Karpas-422 (cell line): ENCODE measurements around the gene NFASC. TPM values are rescaled to one million over a fixed set of nuclear protein-coding genes. Genes with fewer than 3 reads are reported as not detected.

Source experiments
- DNase-seq: peaks from one replicate; pipeline ENCODE4 v3.0.0-alpha.2; 2015
- H2AFZ ChIP-seq: fragments of 200-600 bp; sonication (generic); 2 replicates; pipeline ENCODE4 v1.6.1; 2014; ENCODE audit warnings: antibody characterized with exemption, low read length, mixed read lengths
- H3K27ac ChIP-seq: fragments of 200-600 bp; sonication (generic); 2 replicates; pipeline ENCODE4 v1.5.1; 2014; ENCODE audit warnings: mild to moderate bottlenecking, low read length, moderate library complexity
- H3K27me3 ChIP-seq: fragments of 200-600 bp; sonication (generic); 2 replicates; pipeline ENCODE4 v1.6.1; 2014; ENCODE audit warnings: low read length, mixed read lengths
- H3K36me3 ChIP-seq: fragments of 200-600 bp; sonication (generic); 2 replicates; pipeline ENCODE4 v1.6.1; 2014; ENCODE audit warnings: low read length, mixed read lengths; ENCODE audit not compliant: insufficient read depth
- H3K4me1 ChIP-seq: fragments of 200-600 bp; sonication (generic); 2 replicates; pipeline ENCODE4 v1.6.1; 2014; ENCODE audit warnings: mild to moderate bottlenecking, low read length, mixed read lengths
- H3K4me2 ChIP-seq: fragments of 200-600 bp; sonication (generic); 2 replicates; pipeline ENCODE4 v1.6.1; 2014; ENCODE audit warnings: low read length, low read depth, mild to moderate bottlenecking; ENCODE audit not compliant: poor library complexity, severe bottlenecking
- H3K4me3 ChIP-seq: fragments of 200-600 bp; sonication (generic); 2 replicates; pipeline ENCODE4 v1.5.1; 2014; ENCODE audit warnings: mild to moderate bottlenecking, antibody characterized with exemption, low read length, mixed read lengths
- H3K79me2 ChIP-seq: fragments of 200-600 bp; sonication (generic); 2 replicates; pipeline ENCODE4 v1.6.1; 2014; ENCODE audit warnings: mild to moderate bottlenecking, low read length, mixed read lengths
- H3K9ac ChIP-seq: fragments of 200-600 bp; sonication (generic); 2 replicates; pipeline ENCODE4 v1.6.0; 2014; ENCODE audit warnings: low read length
- H3K9me2 ChIP-seq: fragments of 200-600 bp; sonication (generic), shearing (Covaris generic); replicated peaks from 2 replicates; pipeline ENCODE4 v1.6.0; 2014; ENCODE audit warnings: mild to moderate bottlenecking, low read length, moderate library complexity; ENCODE audit not compliant: insufficient read depth
- H3K9me3 ChIP-seq: fragments of 300-700, 200-600 bp; sonication (generic); 2 replicates; pipeline ENCODE4 v1.6.1; 2014; ENCODE audit warnings: low read length, mixed read lengths
- H4K20me1 ChIP-seq: fragments of 200-600 bp; sonication (generic); 2 replicates; pipeline ENCODE4 v1.6.1; 2014; ENCODE audit warnings: mild to moderate bottlenecking, antibody characterized with exemption, low read length, low read depth; ENCODE audit not compliant: insufficient read depth
- total RNA-seq: library from RNA; depleted of rRNA; stranded (reverse); fragments of >200 nt; shearing (Covaris generic); gene quantifications from 2 replicates; pipeline ENCODE4 v1.2.3, GENCODE V29; 2014; ENCODE audit warnings: low replicate concordance

NFASC gene
- total RNA-seq, 1 experiment from 2014 or later: 0.75 TPM

DNA sequence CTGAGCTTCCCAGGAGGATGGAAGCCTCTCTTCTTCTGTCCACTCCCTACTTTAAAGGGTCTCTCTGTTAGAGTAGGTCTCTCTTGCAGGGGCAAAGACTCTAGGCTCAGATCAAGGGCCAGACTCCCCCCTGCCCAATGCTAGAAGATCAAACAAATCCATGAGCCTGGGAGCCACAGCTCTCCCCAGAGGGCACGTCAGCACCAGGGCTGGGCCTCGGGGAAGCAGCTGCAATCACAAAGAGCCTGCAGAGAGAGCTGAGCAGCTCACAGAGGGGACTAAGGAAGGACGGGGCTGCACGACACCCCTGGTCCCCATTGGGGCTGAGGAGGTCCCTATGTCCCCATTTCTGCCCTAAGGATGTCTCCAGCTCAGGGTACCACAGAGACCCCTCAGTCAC lies 176.2 kb downstream of the NFASC start:
- Histone ChIP-seq H3K9ac (no peak overlapping the region), H3K36me3 (no peaks in the 10 kb centered on the region), H3K27me3 (no peaks in the 10 kb centered on the region; the same call in 1 of the 2 replicates), H2AFZ (no peak overlapping the region), H4K20me1 (no peaks in the 10 kb centered on the region; the same call in 1 of the 2 replicates), H3K9me2 (no peaks in the 10 kb centered on the region), H3K27ac (no peak overlapping the region), H3K4me1 (no peaks in the 10 kb centered on the region), H3K79me2 (no peaks in the 10 kb centered on the region), H3K9me3 (no peaks in the 10 kb centered on the region), H3K4me3 (no peak overlapping the region), H3K4me2 (no peak overlapping the region)
- no peak for DNase-seq

DNA sequence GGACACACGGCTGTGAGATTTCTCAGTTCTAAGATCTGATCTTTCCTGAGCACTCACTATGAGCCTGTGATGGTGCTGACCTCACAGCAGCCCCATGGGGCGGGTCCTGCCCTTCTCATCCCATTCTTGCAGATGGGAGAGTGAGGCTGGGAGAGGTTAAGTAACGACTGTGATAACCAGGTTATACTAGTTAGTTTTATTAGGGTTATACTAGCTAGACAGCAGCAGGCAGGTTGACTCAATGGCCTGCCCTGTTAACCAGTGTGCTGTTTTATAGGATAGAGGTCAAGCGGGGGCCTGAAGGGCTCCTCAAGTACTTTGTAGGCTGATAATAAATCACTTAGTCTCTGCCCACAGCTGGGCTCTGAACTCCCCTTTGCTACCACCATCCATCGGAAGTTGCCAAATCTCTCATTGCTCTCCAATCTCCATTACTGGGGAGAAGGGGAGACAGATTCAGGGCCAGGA lies 177.1 kb downstream of the NFASC start:
- Histone ChIP-seq H3K9me3 (no peaks in the 10 kb centered on the region), H3K4me1 (no peaks in the 10 kb centered on the region), H3K27ac (no peak overlapping the region), H3K79me2 (no peaks in the 10 kb centered on the region), H4K20me1 (no peaks in the 10 kb centered on the region), H3K4me2 (no peak overlapping the region), H2AFZ (no peak overlapping the region), H3K36me3 (no peaks in the 10 kb centered on the region), H3K27me3 (no peaks in the 10 kb centered on the region; the same call in 1 of the 2 replicates), H3K9ac (no peak overlapping the region), H3K9me2 (no peaks in the 10 kb centered on the region), H3K4me3 (no peak overlapping the region)
- DNase-seq: no peak

DNA sequence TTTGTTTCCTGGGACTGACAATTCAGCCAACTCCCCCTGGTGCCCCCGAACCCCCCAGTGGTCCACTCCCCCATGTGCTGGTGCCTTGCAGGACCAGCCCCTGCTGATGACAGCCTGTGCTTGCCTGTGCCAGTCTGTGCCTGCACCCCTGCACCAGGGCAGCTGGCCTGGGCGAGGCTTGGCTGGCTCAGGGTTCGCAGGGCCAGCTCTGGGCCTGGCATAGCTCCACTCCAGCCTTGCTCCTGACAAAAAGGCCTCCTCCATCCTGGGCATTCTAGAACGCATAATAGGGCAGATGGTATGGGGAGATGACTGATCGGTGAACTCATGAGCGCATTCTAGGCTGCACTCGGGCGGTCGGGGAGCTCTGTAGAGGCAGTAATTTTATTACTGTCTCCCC lies 177.7 kb downstream of the NFASC start:
- no peak overlapping the region for H3K4me3 ChIP-seq
- H3K9me2 ChIP-seq: no peaks in the 10 kb centered on the region
- no peak overlapping the region for H2AFZ ChIP-seq
- no peak for DNase-seq
- no peaks in the 10 kb centered on the region for H3K9me3 ChIP-seq
- H3K79me2 ChIP-seq: no peaks in the 10 kb centered on the region
- H3K9ac ChIP-seq: no peak overlapping the region
- no peaks in the 10 kb centered on the region; the same call in 1 of the 2 replicates for H3K27me3 ChIP-seq
- no peak overlapping the region for H3K27ac ChIP-seq
- no peaks in the 10 kb centered on the region for H4K20me1 ChIP-seq
- H3K4me1 ChIP-seq: no peaks in the 10 kb centered on the region
- H3K4me2 ChIP-seq: no peak overlapping the region
- no peaks in the 10 kb centered on the region for H3K36me3 ChIP-seq

DNA sequence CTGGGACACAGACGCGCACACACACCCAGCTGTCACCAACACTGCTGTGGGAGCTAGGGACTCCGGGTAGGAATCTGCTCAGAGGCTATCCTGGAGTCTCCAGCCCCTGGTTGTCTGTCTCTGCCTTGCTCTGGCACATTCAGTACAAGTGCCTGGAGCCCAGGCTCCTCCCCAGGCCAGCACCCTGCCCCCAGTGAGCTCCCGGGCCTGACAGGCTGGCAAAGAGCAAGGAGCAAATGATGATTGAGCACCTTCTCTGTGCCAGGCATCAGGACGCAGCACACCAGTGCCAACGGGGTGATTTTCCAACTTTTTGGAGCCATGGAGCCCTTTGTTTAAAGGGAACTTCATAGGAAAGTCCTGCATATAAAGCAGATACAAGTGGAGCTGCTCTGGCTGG lies 178.8 kb downstream of the NFASC start:
- Histone ChIP-seq H3K79me2 (no peaks in the 10 kb centered on the region), H3K4me1 (no peaks in the 10 kb centered on the region), H3K36me3 (no peaks in the 10 kb centered on the region), H4K20me1 (no peaks in the 10 kb centered on the region), H2AFZ (no peak overlapping the region), H3K9me2 (no peaks in the 10 kb centered on the region), H3K9ac (no peak overlapping the region), H3K4me2 (no peak overlapping the region), H3K9me3 (no peaks in the 10 kb centered on the region), H3K27me3 (no peaks in the 10 kb centered on the region; the same call in 1 of the 2 replicates), H3K27ac (no peak overlapping the region), H3K4me3 (no peak overlapping the region)
- DNase-seq: no peak

DNA sequence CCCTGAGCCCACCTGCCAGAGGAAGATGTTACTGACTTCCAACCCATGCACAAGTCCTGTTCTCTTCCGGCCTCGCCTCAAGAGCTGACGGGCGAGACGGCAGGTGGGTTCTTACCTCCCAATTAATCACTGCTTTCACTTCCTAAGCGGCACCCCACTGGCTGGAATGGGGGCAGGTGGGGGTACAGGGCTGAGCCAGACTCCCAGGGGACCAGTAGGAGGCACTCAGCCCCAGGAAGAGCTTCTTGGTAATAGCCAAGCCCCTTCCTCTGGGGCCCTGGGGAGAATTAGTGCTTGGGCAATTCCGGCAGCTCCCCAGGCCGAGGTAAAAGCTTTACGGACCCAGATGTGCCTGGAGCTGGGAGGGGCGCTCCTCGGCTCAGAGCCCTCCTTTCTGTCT lies 182.0 kb downstream of the NFASC start:
- H3K9me2 ChIP-seq: no peaks in the 10 kb centered on the region
- DNase-seq: no peak
- H3K4me2 ChIP-seq: no peak overlapping the region

DNA sequence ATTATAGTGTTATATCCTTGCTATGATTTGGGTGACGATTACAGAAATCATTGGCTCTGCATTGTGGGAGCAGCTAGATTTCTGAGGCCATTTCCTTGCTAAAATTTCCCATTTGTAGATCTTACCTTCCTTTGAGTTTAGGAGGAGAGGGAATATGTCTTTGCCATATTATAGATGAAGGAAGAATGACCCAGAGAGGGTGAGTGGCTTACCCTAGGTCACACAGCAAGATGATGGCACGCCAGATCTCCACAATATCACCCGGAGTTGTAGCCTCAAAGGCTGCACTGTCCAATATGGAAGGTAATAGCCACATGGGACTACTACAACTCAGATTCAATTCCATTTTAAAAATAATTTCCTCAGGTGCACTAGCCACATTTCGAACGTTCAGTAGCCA lies 182.6 kb downstream of the NFASC start:
- Histone ChIP-seq H3K4me3 (no peak overlapping the region), H3K9me3 (no peaks in the 10 kb centered on the region), H3K79me2 (no peaks in the 10 kb centered on the region), H3K9ac (no peak overlapping the region), H3K4me1 (no peaks in the 10 kb centered on the region), H3K27ac (no peak overlapping the region), H2AFZ (no peak overlapping the region), H3K4me2 (no peak overlapping the region), H3K9me2 (no peaks in the 10 kb centered on the region), H3K36me3 (no peaks in the 10 kb centered on the region), H4K20me1 (no peaks in the 10 kb centered on the region), H3K27me3 (no peaks in the 10 kb centered on the region; the same call in 1 of the 2 replicates)
- DNase-seq: no peak

More for the DNA sequence above, 182.0 kb downstream of the NFASC start:
- no peak overlapping the region for H3K4me3 ChIP-seq
- H4K20me1 ChIP-seq: no peaks in the 10 kb centered on the region
- H3K27me3 ChIP-seq: no peaks in the 10 kb centered on the region; the same call in 1 of the 2 replicates
- no peaks in the 10 kb centered on the region for H3K9me3 ChIP-seq
- H2AFZ ChIP-seq: no peak overlapping the region
- H3K4me1 ChIP-seq: no peaks in the 10 kb centered on the region
- H3K36me3 ChIP-seq: no peaks in the 10 kb centered on the region
- H3K79me2 ChIP-seq: no peaks in the 10 kb centered on the region
- no peak overlapping the region for H3K27ac ChIP-seq
- H3K9ac ChIP-seq: no peak overlapping the region

DNA sequence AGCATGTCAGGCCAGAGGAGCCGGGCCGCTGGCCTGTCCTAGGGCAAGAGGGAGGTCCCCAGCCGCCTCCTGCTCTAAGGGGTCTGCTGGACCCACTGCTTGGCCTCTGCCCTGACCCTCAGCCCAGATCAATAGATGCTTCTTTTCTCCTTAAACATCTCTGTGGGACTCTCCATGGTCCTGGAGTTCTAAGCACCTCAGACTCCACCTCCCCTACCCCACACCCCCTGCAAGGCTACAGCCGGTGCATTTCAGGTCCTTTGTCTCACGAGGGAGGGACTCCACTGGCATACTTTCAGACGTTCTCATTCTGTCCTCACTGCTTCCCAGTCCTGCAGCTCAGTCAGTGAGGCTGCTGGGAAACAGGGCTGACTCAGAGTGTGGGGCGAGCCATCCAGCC lies 183.4 kb downstream of the NFASC start:
- H3K9me2 ChIP-seq: no peaks in the 10 kb centered on the region
- H4K20me1 ChIP-seq: no peaks in the 10 kb centered on the region
- no peaks in the 10 kb centered on the region for H3K79me2 ChIP-seq
- no peak overlapping the region for H3K4me3 ChIP-seq
- H3K27me3 ChIP-seq: no peaks in the 10 kb centered on the region; the same call in 1 of the 2 replicates
- no peak overlapping the region for H3K27ac ChIP-seq
- no peak for DNase-seq
- no peaks in the 10 kb centered on the region for H3K36me3 ChIP-seq
- H3K9ac ChIP-seq: no peak overlapping the region
- no peaks in the 10 kb centered on the region for H3K4me1 ChIP-seq
- H2AFZ ChIP-seq: no peak overlapping the region
- no peaks in the 10 kb centered on the region for H3K9me3 ChIP-seq
- H3K4me2 ChIP-seq: no peak overlapping the region

DNA sequence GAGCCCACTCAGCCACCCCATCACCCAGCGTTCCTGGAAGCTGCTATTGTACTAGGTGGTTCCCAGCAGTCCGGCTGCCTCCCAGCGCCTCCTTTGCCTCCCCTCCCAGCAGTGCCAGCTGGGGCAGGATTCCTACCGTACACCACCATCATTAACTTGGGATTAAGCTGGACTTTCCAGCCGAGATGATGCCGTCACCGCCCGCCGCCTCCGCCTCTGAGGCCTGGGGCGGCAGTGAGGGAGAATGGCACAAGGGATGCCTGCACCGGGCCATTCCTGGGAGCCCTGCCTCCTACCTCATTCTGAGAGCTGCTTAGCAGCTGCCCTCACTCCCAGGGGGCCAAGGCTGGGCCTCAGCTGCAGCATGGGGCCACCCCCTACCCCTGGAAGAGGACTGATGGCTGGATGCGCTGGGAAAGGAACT lies 185.5 kb downstream of the NFASC start:
- H3K27me3 ChIP-seq: no peaks in the 10 kb centered on the region
- H3K27ac ChIP-seq: no peak overlapping the region
- no peak overlapping the region for H3K4me2 ChIP-seq
- H3K9me3 ChIP-seq: no peaks in the 10 kb centered on the region
- no peaks in the 10 kb centered on the region for H3K4me1 ChIP-seq
- DNase-seq: no peak
- H3K4me3 ChIP-seq: no peak overlapping the region
- H2AFZ ChIP-seq: no peak overlapping the region
- H3K9ac ChIP-seq: no peak overlapping the region
- no peaks in the 10 kb centered on the region for H3K9me2 ChIP-seq
- no peaks in the 10 kb centered on the region for H3K36me3 ChIP-seq
- no peaks in the 10 kb centered on the region for H3K79me2 ChIP-seq
- no peaks in the 10 kb centered on the region for H4K20me1 ChIP-seq
